CD4-positive, alpha-beta T cell treated with Interferon gamma for 1 hour (primary cell): ENCODE data around the gene CPLANE2.
"Not testable (repeated sequence)": the region's sequence is repeated elsewhere in the genome, so short reads cannot be mapped to it uniquely, and the experiment has no call there.

Experiments
- DNase-seq: peaks from one replicate; pipeline ENCODE4 v3.0.0-alpha.2; 2020

CPLANE2 gene

GRCh38 chr1:16236511-16237342 lies at the start of gene CPLANE2:
Gene CPLANE2 (minus strand): TSS chr1:16237183. CDS start chr1:16236742, 441 bp downstream.
- peak; percentile 94 for DNase-seq

- no peak for DNase-seq
These were observed 49.1 kb upstream of the CPLANE2 start for GRCh38 chr1:16286122-16286521.

GRCh38 chr1:16281765-16282164 lies 44.8 kb upstream of the CPLANE2 start:
- DNase-seq: no peak

- no peak for DNase-seq
These were observed 42.2 kb upstream of the CPLANE2 start for GRCh38 chr1:16279186-16279585.

GRCh38 chr1:16276302-16277030 lies 39.5 kb upstream of the CPLANE2 start:
- DNase-seq: no peak

- DNase-seq: no peak
These were observed 38.6 kb upstream of the CPLANE2 start for GRCh38 chr1:16275591-16275990.

- DNase-seq: no peak
These were observed 30.8 kb upstream of the CPLANE2 start for GRCh38 chr1:16267690-16268180.

- DNase-seq: no peak
These were observed 29.6 kb upstream of the CPLANE2 start for GRCh38 chr1:16266411-16267118.

GRCh38 chr1:16262067-16262466 lies 25.1 kb upstream of the CPLANE2 start:
- DNase-seq: no peak

- no peak for DNase-seq
These were observed 23.8 kb upstream of the CPLANE2 start for GRCh38 chr1:16260814-16261213.

- no peak for DNase-seq
These were observed 21.7 kb upstream of the CPLANE2 start for GRCh38 chr1:16258591-16259135.

GRCh38 chr1:16257968-16258367 lies 21.0 kb upstream of the CPLANE2 start:
- DNase-seq: no peak

GRCh38 chr1:16257556-16257955 lies 20.6 kb upstream of the CPLANE2 start:
- not testable (repeated sequence) for DNase-seq

- DNase-seq: no peak
These were observed 19.5 kb upstream of the CPLANE2 start for GRCh38 chr1:16256478-16256877.

GRCh38 chr1:16254263-16254928 lies 17.4 kb upstream of the CPLANE2 start:
- DNase-seq: no peak

GRCh38 chr1:16253332-16253922 lies 16.4 kb upstream of the CPLANE2 start:
- no peak for DNase-seq

- DNase-seq: no peak
These were observed 15.9 kb upstream of the CPLANE2 start for GRCh38 chr1:16252912-16253311.

GRCh38 chr1:16251381-16251780 lies 14.4 kb upstream of the CPLANE2 start:
- DNase-seq: no peak

- no peak for DNase-seq
These were observed 13.7 kb upstream of the CPLANE2 start for GRCh38 chr1:16250524-16251251.

- DNase-seq: no peak
These were observed 12.7 kb upstream of the CPLANE2 start for GRCh38 chr1:16249596-16250241.
